Measurements from ENCODE around the gene ZCCHC14. TPM values are rescaled to one million over a fixed set of nuclear protein-coding genes. Genes with fewer than 3 reads are reported as not detected.

ZCCHC14 gene
- total and polyA plus RNA-seq, 2 experiments from 2014 or later: 2.7 to 6.3 TPM

GRCh38 chr16:87367529-87367928 is 125.3 kb downstream of the ZCCHC14 start:
- Histone ChIP-seq H3K4me2 (ENCODE audit: unreplicated experiment) (no peak overlapping the region), H3K27me3 (replicated peaks; ENCODE audit: insufficient read depth) (no peaks in the 10 kb centered on the region), H3K4me1 (ENCODE audit: insufficient read depth) (no peaks in the 10 kb centered on the region), H3K27ac (no peak overlapping the region), H3K9me2 (ENCODE audit: insufficient read depth) (no peaks in the 10 kb centered on the region), H3K36me3 (ENCODE audit: low read depth) (no peaks in the 10 kb centered on the region; the same call in 1 of the 2 replicates), H3F3A (ENCODE audit: insufficient read depth) (no peaks in the 10 kb centered on the region), H3K9me3 (ENCODE audit: low read depth) (no peaks in the 10 kb centered on the region), H3K9ac (no peak overlapping the region), H3K4me3 (no peak overlapping the region), H4K20me1 (ENCODE audit: insufficient read depth) (no peaks in the 10 kb centered on the region), H2AFZ (no peak overlapping the region), H3K79me2 (ENCODE audit: insufficient read depth) (peaks cover 100% of the 10 kb centered on the region)
- in situ Hi-C loops (cut with MboI): no loop called here
- no peak for TF ChIP-seq EZH2phosphoT487 (IDR thresholded peaks at IDR 0.05; ENCODE audit: insufficient read depth, low read depth)
- no peak for TF ChIP-seq EZH2 (IDR thresholded peaks at IDR 0.05; ENCODE audit: insufficient read depth, poor library complexity, severe bottlenecking)
- no peak for DNase-seq
- 89 to 92% methylated on average over 9 of the region's 9 CpGs for WGBS, 2 experiments (ENCODE audit: low coverage in 1 of 2, low lambda C conversion rate in 2 of 2, missing lambda C conversion rate in 2 of 2)

GRCh38 chr16:87366930-87367329 is 125.9 kb downstream of the ZCCHC14 start:
- Histone ChIP-seq H4K20me1 (ENCODE audit: insufficient read depth) (no peaks in the 10 kb centered on the region), H3K27me3 (replicated peaks; ENCODE audit: insufficient read depth) (no peaks in the 10 kb centered on the region), H3K4me2 (ENCODE audit: unreplicated experiment) (no peak overlapping the region), H3K4me1 (ENCODE audit: insufficient read depth) (no peaks in the 10 kb centered on the region), H3K27ac (no peak overlapping the region), H3K9me2 (ENCODE audit: insufficient read depth) (no peaks in the 10 kb centered on the region), H2AFZ (no peak overlapping the region), H3K36me3 (ENCODE audit: low read depth) (peaks cover under 1% of the 10 kb centered on the region; the same call in 1 of the 2 replicates), H3K9ac (no peak overlapping the region), H3K4me3 (no peak overlapping the region), H3F3A (ENCODE audit: insufficient read depth) (no peaks in the 10 kb centered on the region), H3K79me2 (ENCODE audit: insufficient read depth) (peaks cover 100% of the 10 kb centered on the region), H3K9me3 (ENCODE audit: low read depth) (no peaks in the 10 kb centered on the region)
- DNase-seq: no peak
- WGBS, 2 experiments (ENCODE audit: low coverage in 1 of 2, low lambda C conversion rate in 2 of 2, missing lambda C conversion rate in 2 of 2): 92 to 100% methylated on average over 1 of the region's 1 CpG
- TF ChIP-seq EZH2 (IDR thresholded peaks at IDR 0.05; ENCODE audit: insufficient read depth, poor library complexity, severe bottlenecking) (no peak), EZH2phosphoT487 (IDR thresholded peaks at IDR 0.05; ENCODE audit: insufficient read depth, low read depth) (no peak)
- in situ Hi-C loops (cut with MboI): no loop called here

- Histone ChIP-seq H3K9me2 (ENCODE audit: insufficient read depth) (no peaks in the 10 kb centered on the region), H3K4me1 (ENCODE audit: insufficient read depth) (no peaks in the 10 kb centered on the region), H3K36me3 (ENCODE audit: low read depth) (peaks cover 3% of the 10 kb centered on the region; the same call in 1 of the 2 replicates), H3K79me2 (ENCODE audit: insufficient read depth) (peaks cover 100% of the 10 kb centered on the region), H4K20me1 (ENCODE audit: insufficient read depth) (no peaks in the 10 kb centered on the region), H3K9ac (no peak overlapping the region), H2AFZ (no peak overlapping the region), H3K27ac (no peak overlapping the region), H3K9me3 (ENCODE audit: low read depth) (no peaks in the 10 kb centered on the region), H3F3A (ENCODE audit: insufficient read depth) (no peaks in the 10 kb centered on the region), H3K27me3 (replicated peaks; ENCODE audit: insufficient read depth) (no peaks in the 10 kb centered on the region), H3K4me2 (ENCODE audit: unreplicated experiment) (no peak overlapping the region), H3K4me3 (no peak overlapping the region)
- DNase-seq: no peak
- 79 to 84% methylated on average over 4 of the region's 4 CpGs for WGBS, 2 experiments (ENCODE audit: low coverage in 1 of 2, low lambda C conversion rate in 2 of 2, missing lambda C conversion rate in 2 of 2)
- in situ Hi-C loops (cut with MboI): no loop called here
- TF ChIP-seq EZH2 (IDR thresholded peaks at IDR 0.05; ENCODE audit: insufficient read depth, poor library complexity, severe bottlenecking) (no peak), EZH2phosphoT487 (IDR thresholded peaks at IDR 0.05; ENCODE audit: insufficient read depth, low read depth) (no peak)
Measured at GRCh38 chr16:87366288-87366687, 126.5 kb downstream of the ZCCHC14 start.

- 93% methylated on average over 13 of the region's 13 CpGs for WGBS, 2 experiments (ENCODE audit: low coverage in 1 of 2, low lambda C conversion rate in 2 of 2, missing lambda C conversion rate in 2 of 2)
- H3K9me2 ChIP-seq (ENCODE audit: insufficient read depth): no peaks in the 10 kb centered on the region
- H2AFZ ChIP-seq: no peak overlapping the region
- H3K79me2 ChIP-seq (ENCODE audit: insufficient read depth): peaks cover 99% of the 10 kb centered on the region
- no peaks in the 10 kb centered on the region for H3F3A ChIP-seq (ENCODE audit: insufficient read depth)
- no peaks in the 10 kb centered on the region for H3K27me3 ChIP-seq (replicated peaks; ENCODE audit: insufficient read depth)
- peaks cover 3% of the 10 kb centered on the region; the same call in 1 of the 2 replicates for H3K36me3 ChIP-seq (ENCODE audit: low read depth)
- DNase-seq: no peak
- H3K27ac ChIP-seq: no peak overlapping the region
- H4K20me1 ChIP-seq (ENCODE audit: insufficient read depth): no peaks in the 10 kb centered on the region
- no peak overlapping the region for H3K9ac ChIP-seq
- TF ChIP-seq EZH2phosphoT487 (IDR thresholded peaks at IDR 0.05; ENCODE audit: insufficient read depth, low read depth) (no peak), EZH2 (IDR thresholded peaks at IDR 0.05; ENCODE audit: insufficient read depth, poor library complexity, severe bottlenecking) (no peak)
- no peaks in the 10 kb centered on the region for H3K9me3 ChIP-seq (ENCODE audit: low read depth)
- in situ Hi-C loops (cut with MboI): no loop called here
- no peaks in the 10 kb centered on the region for H3K4me1 ChIP-seq (ENCODE audit: insufficient read depth)
- H3K4me2 ChIP-seq (ENCODE audit: unreplicated experiment): no peak overlapping the region
- no peak overlapping the region for H3K4me3 ChIP-seq
Measured at GRCh38 chr16:87365021-87365713, 127.7 kb downstream of the ZCCHC14 start.
